GM18505 (cell line): ENCODE measurements around the gene LMNTD2.

Experiments
- ATAC-seq: cut with Tn5 transposase; IDR thresholded peaks from one replicate; pipeline ENCODE4 v1.9.1; 2021; ENCODE audit not compliant: unreplicated experiment
- POLR2A ChIP-seq: IDR thresholded peaks from 4 replicates; pipeline ENCODE4 v1.6.1; 2011; ENCODE audit warnings: borderline replicate concordance; ENCODE audit not compliant: insufficient read depth, insufficient read length; ENCODE audit errors: extremely low read depth

The LMNTD2 gene

DNA sequence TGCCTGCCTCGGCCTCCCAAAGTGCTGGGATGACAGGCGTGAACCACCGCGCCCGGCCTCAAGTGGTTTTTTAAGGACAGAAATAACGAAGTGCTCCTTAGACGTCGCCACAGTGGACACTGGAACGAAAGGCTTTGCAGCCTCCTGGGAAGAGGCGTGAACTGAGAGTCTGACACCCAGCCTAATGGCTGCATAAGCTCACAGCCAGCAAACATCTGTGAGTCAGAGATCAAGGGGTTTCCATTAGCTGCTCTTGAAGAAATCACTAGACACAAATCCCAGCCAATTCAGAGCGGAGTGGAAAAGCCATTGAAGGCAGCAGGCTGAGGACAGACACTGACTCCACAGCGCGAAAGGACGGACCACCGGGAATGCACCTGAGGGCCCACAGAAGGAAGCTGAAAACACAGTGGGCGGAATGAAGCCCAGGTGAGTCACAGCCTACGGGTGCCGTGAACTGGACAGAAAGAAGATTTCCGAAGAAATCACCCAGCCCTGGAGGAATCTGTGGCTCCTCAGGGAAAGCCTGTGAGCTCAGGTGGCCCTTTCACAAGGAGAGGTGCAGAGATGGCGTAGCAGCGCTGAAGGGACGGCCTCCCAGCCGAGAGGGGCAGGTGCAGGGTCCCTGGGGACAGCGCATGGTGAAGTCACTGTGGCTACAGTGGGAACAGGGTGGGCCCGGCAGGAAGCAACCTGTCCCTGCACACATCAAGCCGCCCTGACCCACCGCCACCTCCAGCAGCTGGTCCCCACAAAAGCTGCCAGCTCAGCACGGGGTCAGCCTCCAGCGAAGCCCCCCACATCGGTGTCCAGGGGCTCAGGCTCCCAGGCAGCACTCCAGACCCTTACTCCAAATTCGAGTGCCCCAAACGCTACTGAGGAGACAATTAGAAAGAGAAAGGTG, 11.6 kb downstream of the LMNTD2 start:
- no peak for ATAC-seq
- TF ChIP-seq POLR2A, result no peak

DNA sequence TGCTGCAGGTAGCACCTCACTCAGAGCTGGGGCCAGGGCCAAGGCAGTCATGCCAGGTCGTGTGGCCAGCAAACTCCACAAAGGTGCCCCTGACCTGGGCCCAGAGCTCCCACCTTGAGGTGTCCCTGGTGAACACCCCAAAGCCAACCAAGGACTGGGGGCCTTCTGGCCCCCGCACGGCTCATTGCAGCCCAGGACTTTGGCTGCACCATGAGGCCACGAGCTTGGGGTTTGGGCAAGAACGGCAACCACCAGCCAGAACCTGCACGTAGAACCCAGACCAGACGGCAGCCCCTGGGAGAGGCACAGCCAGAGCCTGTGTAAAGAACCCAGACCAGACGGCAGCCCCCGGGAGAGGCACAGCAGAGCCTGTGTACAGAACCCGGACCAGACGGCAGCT, 15.4 kb downstream of the LMNTD2 start:
- ATAC-seq, result no peak
- TF ChIP-seq POLR2A, result no peak

DNA sequence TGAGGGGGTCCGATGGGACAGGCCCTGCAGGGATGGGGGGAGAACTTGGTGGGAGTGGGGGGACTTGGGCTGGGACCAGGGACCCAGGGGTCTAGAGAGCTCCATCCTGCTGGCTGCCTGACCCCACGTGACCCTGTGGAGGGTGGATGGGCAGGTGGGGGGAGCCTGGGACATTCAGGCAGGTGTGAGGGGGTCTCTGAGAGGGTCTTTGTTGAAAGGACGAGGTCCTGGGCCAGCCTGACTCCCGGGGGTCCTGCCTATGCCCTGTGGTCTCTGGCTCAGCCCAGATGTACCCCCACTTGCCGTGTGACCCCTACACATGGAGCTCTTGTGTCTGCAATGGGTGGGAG, 15.7 kb downstream of the LMNTD2 start:
- no peak for TF ChIP-seq POLR2A
- ATAC-seq, result no peak

- no peak for ATAC-seq
- no peak for TF ChIP-seq POLR2A
These were observed 19.1 kb downstream of the LMNTD2 start for GRCh38 chr11:541433-541885.

GRCh38 chr11:540583-541432, 19.7 kb downstream of the LMNTD2 start:
- ATAC-seq, result no peak
- TF ChIP-seq POLR2A, result no peak

- TF ChIP-seq POLR2A, result no peak
- no peak for ATAC-seq
These were observed 20.5 kb downstream of the LMNTD2 start for GRCh38 chr11:539971-540481.

DNA sequence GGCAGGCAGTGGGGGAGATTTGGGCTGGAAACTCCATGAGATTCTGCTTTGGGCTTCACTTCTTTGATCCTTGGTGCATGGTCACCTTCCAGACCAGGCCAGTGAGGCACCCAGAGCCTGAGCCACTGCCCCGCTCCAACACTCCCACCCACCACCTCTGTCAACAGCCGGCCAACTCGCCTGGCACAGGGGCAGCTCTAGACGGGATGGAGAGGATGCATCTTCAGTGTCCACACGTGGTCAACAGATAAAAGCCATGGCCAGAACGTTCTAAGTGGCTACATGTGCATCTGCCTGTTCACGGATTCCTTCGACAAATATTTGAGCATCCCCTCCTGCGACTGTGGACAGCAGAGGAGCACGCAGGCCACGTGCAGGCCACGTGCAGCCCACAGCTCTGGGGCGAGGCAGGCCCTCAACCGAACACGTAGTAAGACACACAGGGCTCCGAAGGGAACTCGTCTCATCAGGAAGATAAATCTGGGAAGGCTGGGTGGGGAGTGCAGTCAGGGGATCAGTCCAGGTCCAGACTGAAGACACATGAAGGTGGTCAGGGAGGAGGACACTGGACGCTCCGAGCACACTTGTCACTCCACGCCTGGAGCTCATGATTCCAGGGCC, 22.0 kb downstream of the LMNTD2 start:
- no peak for ATAC-seq
- no peak for TF ChIP-seq POLR2A

- ATAC-seq, result peak; percentile 0
These were observed 22.7 kb downstream of the LMNTD2 start for GRCh38 chr11:537622-538430.

DNA sequence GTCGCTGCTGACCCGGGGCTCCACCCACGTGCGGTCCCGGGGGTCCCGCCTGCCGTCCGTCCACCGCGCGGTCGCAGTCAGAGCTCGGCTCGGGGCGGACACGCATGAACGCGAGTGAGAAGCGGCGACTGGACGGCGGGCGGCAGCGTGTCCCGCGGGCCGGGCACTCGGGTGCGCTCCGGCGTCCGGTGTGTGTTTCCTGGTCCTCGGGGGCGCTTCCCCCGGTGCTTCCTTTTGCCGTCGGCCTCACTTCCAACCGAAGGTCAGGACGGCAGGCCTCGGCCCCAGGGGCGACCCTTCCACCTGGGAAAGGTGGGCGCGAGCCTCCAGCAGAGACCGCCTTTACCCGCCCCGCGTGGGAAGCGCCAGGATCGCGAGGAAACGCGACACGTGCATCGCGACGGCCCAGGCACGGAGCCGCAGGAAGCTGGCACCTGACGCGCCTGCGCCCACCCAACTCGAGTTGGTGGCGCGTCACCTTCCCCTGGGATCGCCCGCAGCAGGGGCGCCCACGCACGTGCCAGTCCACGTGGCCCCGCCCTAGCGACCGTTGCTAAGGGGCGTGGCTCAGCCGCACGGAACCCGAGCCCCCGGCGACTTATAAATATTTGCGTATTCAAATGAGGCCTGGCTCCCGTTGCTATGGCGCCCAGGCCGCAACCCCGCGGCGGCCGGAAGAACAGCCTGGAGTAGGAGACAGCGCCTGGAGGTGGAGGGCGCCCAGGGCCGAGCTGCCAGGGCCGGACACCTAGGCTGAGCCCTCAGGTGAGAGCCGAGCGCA, 23.5 kb downstream of the LMNTD2 start, which contains the start of gene LRRC56:
LRRC56 (plus strand) TSS at position 687 of the 781 bp plus-strand sequence. CDS start 3,158 bp downstream, outside the sequence.
- ATAC-seq, result peak; percentile 40
- TF ChIP-seq POLR2A, result peak; percentile 61

More at GRCh38 chr11:537622-538430, 22.7 kb downstream of the LMNTD2 start:
- TF ChIP-seq POLR2A, result no peak

- ATAC-seq, result peak; percentile 70
These were observed 24.8 kb downstream of the LMNTD2 start, which contains the start of gene HRAS for GRCh38 chr11:535519-536454. Gene HRAS (minus strand): TSS chr11:535576.

GRCh38 chr11:535210-535518, 25.4 kb downstream of the LMNTD2 start:
- ATAC-seq, result no peak
- TF ChIP-seq POLR2A, result no peak

More at GRCh38 chr11:535519-536454, 24.8 kb downstream of the LMNTD2 start, which contains the start of gene HRAS:
- peak; percentile 75 for TF ChIP-seq POLR2A
